Neural progenitor cell (in vitro differentiated cells): ENCODE measurements around the gene HHAT. TPM values are rescaled to one million over a fixed set of nuclear protein-coding genes. Genes with fewer than 3 reads are reported as not detected.

Experiments
- DNase-seq: peaks from one replicate; pipeline ENCODE4 v3.0.0-alpha.2; 2016; ENCODE audit warnings: low spot score
- H2AFZ ChIP-seq: fragments of 200-600 bp; sonication (generic); replicated peaks from 2 replicates; pipeline ENCODE4 v1.6.1; 2016; ENCODE audit warnings: antibody characterized with exemption
- H3F3A ChIP-seq: fragments of 200-600 bp; sonication (generic); 2 replicates; pipeline ENCODE4 v1.6.1; 2016; ENCODE audit warnings: antibody characterized with exemption, low read depth
- H3K27ac ChIP-seq: fragments of 200-600 bp; sonication (generic); 2 replicates; pipeline ENCODE4 v1.5.1; 2016; ENCODE audit warnings: mild to moderate bottlenecking
- H3K27me3 ChIP-seq: fragments of 200-600 bp; sonication (generic); 2 replicates; pipeline ENCODE4 v1.6.1; 2016; ENCODE audit warnings: mild to moderate bottlenecking, moderate library complexity
- H3K36me3 ChIP-seq: fragments of 200-600 bp; sonication (generic); 2 replicates; pipeline ENCODE4 v1.5.1; 2016
- H3K4me1 ChIP-seq: fragments of 200-600 bp; sonication (generic); 2 replicates; pipeline ENCODE4 v1.6.1; 2016; ENCODE audit warnings: mixed run types
- H3K4me2 ChIP-seq: fragments of 200-600 bp; sonication (generic); 2 replicates; pipeline ENCODE4 v1.6.1; 2016
- H3K4me3 ChIP-seq: fragments of 200-600 bp; sonication (generic); 2 replicates; pipeline ENCODE4 v1.5.1; 2016
- H3K79me2 ChIP-seq: fragments of 200-600 bp; sonication (generic); 2 replicates; pipeline ENCODE4 v1.6.1; 2016; ENCODE audit warnings: low read depth
- H3K9ac ChIP-seq: fragments of 200-600 bp; sonication (generic); 2 replicates; pipeline ENCODE4 v1.6.1; 2016
- H3K9me3 ChIP-seq: fragments of 200-600 bp; sonication (generic); 2 replicates; pipeline ENCODE4 v1.5.1; 2016; ENCODE audit warnings: low read depth
- H4K20me1 ChIP-seq: fragments of 200-600 bp; sonication (generic); 2 replicates; pipeline ENCODE4 v1.6.1; 2016; ENCODE audit warnings: low read depth
- H3K27ac Mint-ChIP-seq: 3 replicates; pipeline ENCODE4 v1.8.0; 2021; ENCODE audit warnings: mixed read lengths
- H3K27me3 Mint-ChIP-seq: 2 replicates; pipeline ENCODE4 v1.8.0; 2022; ENCODE audit warnings: low read depth, mild to moderate bottlenecking, inconsistent platforms, moderate library complexity, mixed read lengths; ENCODE audit not compliant: insufficient read depth
- H3K36me3 Mint-ChIP-seq: 3 replicates; pipeline ENCODE4 v1.8.0; 2021; ENCODE audit warnings: mixed read lengths
- H3K4me1 Mint-ChIP-seq: 3 replicates; pipeline ENCODE4 v1.8.0; 2021; ENCODE audit warnings: mixed read lengths
- H3K4me3 Mint-ChIP-seq: 3 replicates; pipeline ENCODE4 v1.8.0; 2021; ENCODE audit warnings: mild to moderate bottlenecking, moderate library complexity, mixed read lengths
- H3K9me3 Mint-ChIP-seq: 3 replicates; pipeline ENCODE4 v1.8.0; 2020; ENCODE audit warnings: mixed read lengths
- CTCF ChIP-seq: fragments of 200-600 bp; sonication (generic); IDR thresholded peaks from 2 replicates; pipeline ENCODE4 v1.5.1; 2017; ENCODE audit warnings: antibody characterized with exemption, mild to moderate bottlenecking
- EZH2 ChIP-seq: fragments of 200-600 bp; sonication (generic); IDR thresholded peaks from 2 replicates; pipeline ENCODE4 v1.6.1; 2017; ENCODE audit warnings: antibody characterized with exemption, mild to moderate bottlenecking, moderate library complexity
- EZH2phosphoT487 ChIP-seq: fragments of 200-600 bp; sonication (generic); IDR thresholded peaks from 2 replicates; pipeline ENCODE4 v1.6.1; 2017; ENCODE audit warnings: antibody characterized with exemption
- total RNA-seq: library from RNA; depleted of rRNA; stranded (reverse); fragments of >200 nt; gene quantifications from 2 replicates; pipeline ENCODE4 v1.2.3, GENCODE V29; 2015; ENCODE audit warnings: low replicate concordance

Gene HHAT
- total RNA-seq, 1 donor from 2014 or later: 10.3 TPM

- H3K4me3 ChIP-seq: no peak overlapping the region
- Mint-ChIP-seq H3K27ac (no peak overlapping the region), H3K4me3 (no peak overlapping the region), H3K36me3 (no peaks in the 10 kb centered on the region), H3K4me1 (peaks cover 5% of the 10 kb centered on the region), H3K9me3 (no peaks in the 10 kb centered on the region), H3K27me3 (peaks cover under 1% of the 10 kb centered on the region)
- no peaks in the 10 kb centered on the region for H3K27me3 ChIP-seq
- no peaks in the 10 kb centered on the region for H4K20me1 ChIP-seq
- TF ChIP-seq EZH2: no peak
- no peak overlapping the region for H3K9ac ChIP-seq
- no peak overlapping the region for H3K4me2 ChIP-seq
- H3K36me3 ChIP-seq: no peaks in the 10 kb centered on the region
- H3K4me1 ChIP-seq: peaks cover 4% of the 10 kb centered on the region
- H3K9me3 ChIP-seq: peaks cover 3% of the 10 kb centered on the region
- no peak for DNase-seq
- H3K79me2 ChIP-seq: no peaks in the 10 kb centered on the region
- H3K27ac ChIP-seq: no peak overlapping the region
- H2AFZ ChIP-seq: no peak overlapping the region
- no peaks in the 10 kb centered on the region for H3F3A ChIP-seq
These were observed 105.5 kb downstream of the HHAT start for GRCh38 chr1:210434223-210434622.

GRCh38 chr1:210437111-210437510 is 108.4 kb downstream of the HHAT start:
- TF ChIP-seq CTCF (no peak), EZH2 (no peak), EZH2phosphoT487 (no peak)
- Histone ChIP-seq H3K27me3 (no peaks in the 10 kb centered on the region), H4K20me1 (no peaks in the 10 kb centered on the region), H3K36me3 (no peaks in the 10 kb centered on the region), H3K79me2 (no peaks in the 10 kb centered on the region), H3K4me2 (no peak overlapping the region), H3F3A (no peaks in the 10 kb centered on the region), H3K4me3 (no peak overlapping the region), H3K9me3 (peaks cover 3% of the 10 kb centered on the region), H3K27ac (no peak overlapping the region), H3K9ac (no peak overlapping the region), H3K4me1 (peaks cover 3% of the 10 kb centered on the region), H2AFZ (no peak overlapping the region)
- H3K9me3 Mint-ChIP-seq: peaks cover 2% of the 10 kb centered on the region
- no peak overlapping the region for H3K27ac Mint-ChIP-seq
- no peak for DNase-seq
- H3K4me1 Mint-ChIP-seq: peaks cover 5% of the 10 kb centered on the region
- H3K4me3 Mint-ChIP-seq: no peak overlapping the region
- no peaks in the 10 kb centered on the region for H3K36me3 Mint-ChIP-seq
- H3K27me3 Mint-ChIP-seq: peaks cover 5% of the 10 kb centered on the region

GRCh38 chr1:210437781-210438180 is 109.1 kb downstream of the HHAT start:
- H3K9me3 ChIP-seq: peaks cover 3% of the 10 kb centered on the region
- H3K27ac Mint-ChIP-seq: no peak overlapping the region
- H3K27me3 ChIP-seq: no peaks in the 10 kb centered on the region
- H3K36me3 Mint-ChIP-seq: no peaks in the 10 kb centered on the region
- H4K20me1 ChIP-seq: no peaks in the 10 kb centered on the region
- H2AFZ ChIP-seq: no peak overlapping the region
- H3K9me3 Mint-ChIP-seq: peaks cover 2% of the 10 kb centered on the region
- H3K4me3 Mint-ChIP-seq: no peak overlapping the region
- peaks cover 5% of the 10 kb centered on the region for H3K27me3 Mint-ChIP-seq
- H3K9ac ChIP-seq: no peak overlapping the region
- no peaks in the 10 kb centered on the region for H3K79me2 ChIP-seq
- no peak overlapping the region for H3K4me2 ChIP-seq
- no peaks in the 10 kb centered on the region for H3K36me3 ChIP-seq
- peaks cover 2% of the 10 kb centered on the region for H3K4me1 Mint-ChIP-seq
- no peak overlapping the region for H3K4me3 ChIP-seq
- H3K27ac ChIP-seq: no peak overlapping the region
- no peaks in the 10 kb centered on the region for H3F3A ChIP-seq
- TF ChIP-seq CTCF (no peak), EZH2 (no peak), EZH2phosphoT487 (no peak)
- DNase-seq: no peak
- H3K4me1 ChIP-seq: no peaks in the 10 kb centered on the region

- no peaks in the 10 kb centered on the region for H3K79me2 ChIP-seq
- no peak overlapping the region for H3K27ac Mint-ChIP-seq
- H3K4me1 ChIP-seq: no peaks in the 10 kb centered on the region
- H3K36me3 Mint-ChIP-seq: no peaks in the 10 kb centered on the region
- H4K20me1 ChIP-seq: no peaks in the 10 kb centered on the region
- no peak overlapping the region for H3K27ac ChIP-seq
- peaks cover 2% of the 10 kb centered on the region for H3K4me1 Mint-ChIP-seq
- H3K9ac ChIP-seq: no peak overlapping the region
- H3K27me3 ChIP-seq: no peaks in the 10 kb centered on the region
- H3K27me3 Mint-ChIP-seq: peaks cover 5% of the 10 kb centered on the region
- peaks cover 3% of the 10 kb centered on the region for H3K9me3 ChIP-seq
- H3K9me3 Mint-ChIP-seq: peaks cover 2% of the 10 kb centered on the region
- H3K36me3 ChIP-seq: no peaks in the 10 kb centered on the region
- TF ChIP-seq EZH2 (no peak), CTCF (no peak), EZH2phosphoT487 (no peak)
- no peak overlapping the region for H3K4me3 ChIP-seq
- no peak overlapping the region for H2AFZ ChIP-seq
- no peak overlapping the region for H3K4me2 ChIP-seq
- no peak for DNase-seq
- no peaks in the 10 kb centered on the region for H3F3A ChIP-seq
- H3K4me3 Mint-ChIP-seq: no peak overlapping the region
These were observed 110.5 kb downstream of the HHAT start for GRCh38 chr1:210438928-210439841.
